NT2/D1 (cell line): ENCODE results near the gene NOL4L.

Source experiments
- SUZ12 ChIP-seq: IDR thresholded peaks from 2 replicates; pipeline ENCODE4 v1.6.1; 2011; ENCODE audit not compliant: insufficient read length, insufficient read depth; ENCODE audit errors: extremely low read depth
- ZNF274 ChIP-seq: IDR thresholded peaks from 2 replicates; pipeline ENCODE4 v1.6.1; 2011; ENCODE audit warnings: mild to moderate bottlenecking, low read depth, low read length

- TF ChIP-seq SUZ12 = no peak
- TF ChIP-seq ZNF274 = no peak
Observed at GRCh38 chr20:32609111-32609773, 24.1 kb upstream of the NOL4L start.
